ENCODE measurements around the gene YOD1.

YOD1 gene

DNA sequence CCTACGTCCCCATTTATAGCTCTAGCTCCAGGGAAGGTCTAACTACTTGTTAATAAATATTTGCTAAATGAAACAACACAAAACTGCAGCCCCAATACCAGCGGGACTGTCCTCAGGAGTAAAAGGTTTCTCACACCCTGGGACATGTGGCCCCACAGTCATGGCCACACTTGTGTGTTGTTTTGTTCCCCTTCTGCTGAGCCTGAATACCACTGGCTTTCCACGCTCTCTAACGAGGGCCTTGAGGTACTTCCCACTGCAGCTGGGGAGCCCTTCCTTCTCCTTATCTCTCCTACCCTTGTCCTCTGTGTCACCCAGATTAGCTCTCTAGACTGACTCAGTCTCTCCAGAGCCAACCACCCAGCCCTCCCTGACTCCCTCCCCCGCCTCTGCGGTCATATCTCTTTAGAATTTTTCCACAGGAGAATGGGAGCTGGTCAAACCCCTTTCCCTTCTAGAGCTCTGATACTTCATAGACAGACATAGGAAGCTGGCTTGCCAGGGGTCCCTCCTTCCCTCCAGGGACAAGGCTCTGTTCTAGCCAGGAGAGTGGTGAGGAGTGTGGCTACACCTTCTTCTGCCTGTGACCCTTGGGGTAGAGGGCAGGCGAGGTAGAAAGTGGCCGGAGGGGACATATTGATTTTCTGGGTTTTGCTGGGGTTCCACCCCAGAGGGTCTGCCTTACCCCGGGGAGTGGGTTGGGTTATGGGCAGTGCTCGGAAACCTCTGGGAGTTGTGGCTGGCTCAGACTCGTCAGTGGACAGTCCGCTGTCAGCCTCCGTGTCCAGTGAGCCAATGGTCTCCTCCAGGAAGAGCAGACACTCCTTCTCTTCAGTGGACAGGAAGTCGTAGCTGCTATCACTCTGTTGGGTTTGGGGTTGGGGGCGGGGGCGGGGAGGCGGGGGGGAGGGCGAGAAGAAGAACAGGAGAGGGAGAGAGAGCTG is 26.5 kb downstream of the YOD1 start:
- no peak for DNase-seq

DNA sequence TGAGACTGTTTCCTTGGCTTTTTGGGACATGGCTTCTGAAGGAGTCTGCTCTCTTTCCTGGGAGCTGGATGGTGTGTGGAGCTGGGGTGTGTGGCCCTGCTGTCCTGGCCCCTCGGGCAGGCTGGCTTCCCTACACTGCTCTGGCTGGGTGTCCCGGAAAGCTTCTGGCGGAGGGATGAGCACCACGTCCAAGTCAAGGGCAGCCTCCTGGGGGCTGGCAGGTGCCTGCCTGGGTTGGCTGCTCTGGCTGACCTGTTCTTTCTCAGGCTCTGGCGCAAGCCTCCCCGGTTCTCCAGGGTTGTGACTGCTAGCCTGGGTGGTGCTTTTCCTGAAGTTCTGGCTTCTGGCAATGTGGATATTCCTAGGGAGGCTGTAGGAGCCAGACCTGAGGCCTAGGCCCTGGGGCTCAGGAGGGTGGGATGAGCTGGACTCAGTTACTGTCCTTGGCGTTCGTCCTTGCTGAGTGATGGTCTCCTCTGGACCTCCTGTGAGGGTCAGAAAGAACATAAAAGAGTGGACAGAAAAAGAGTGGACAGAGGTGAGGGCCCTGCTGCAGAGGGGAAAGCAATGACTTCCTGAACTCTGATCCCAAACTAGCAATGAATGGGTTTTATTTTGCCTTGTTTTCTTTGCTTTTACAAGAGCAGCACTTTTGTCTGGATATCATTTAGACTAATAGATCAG is 27.9 kb downstream of the YOD1 start:
- no peak for DNase-seq

DNA sequence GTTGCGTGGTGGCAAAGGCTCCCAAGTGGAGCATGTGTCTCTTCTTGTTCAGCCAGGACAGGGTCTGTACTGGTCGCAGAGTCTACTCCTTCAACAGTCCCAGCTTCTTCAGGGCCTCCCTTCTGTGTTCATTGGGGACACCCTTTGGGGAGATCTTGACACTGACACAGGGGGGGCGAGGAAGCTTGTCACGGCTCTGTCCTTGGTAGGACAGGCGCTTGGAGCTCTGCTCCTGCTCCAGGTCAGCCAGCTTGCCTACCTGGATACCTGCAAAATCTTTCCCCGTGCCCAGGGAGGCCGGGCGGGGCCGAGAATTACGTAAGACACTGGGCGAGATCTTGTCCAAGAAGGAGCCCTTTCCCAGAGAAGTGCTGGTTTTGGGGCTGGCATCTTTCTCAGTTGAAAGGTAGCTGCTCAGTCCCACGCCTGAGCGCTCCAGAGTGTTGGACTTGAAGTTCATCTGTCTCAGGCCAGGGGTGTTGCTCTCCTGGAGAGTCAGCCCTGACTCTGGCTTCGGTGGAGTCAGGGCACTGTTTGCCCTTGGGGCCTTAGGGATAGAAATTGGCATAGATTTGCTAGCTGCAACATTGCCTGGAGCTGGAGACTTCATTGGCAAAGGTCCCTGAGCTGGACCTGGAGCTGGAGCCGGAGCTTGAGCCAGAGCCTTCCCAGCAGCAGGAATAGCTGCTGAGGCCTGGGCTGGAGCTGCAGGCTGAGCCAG is 29.0 kb downstream of the YOD1 start:
- DNase-seq: no peak

DNA sequence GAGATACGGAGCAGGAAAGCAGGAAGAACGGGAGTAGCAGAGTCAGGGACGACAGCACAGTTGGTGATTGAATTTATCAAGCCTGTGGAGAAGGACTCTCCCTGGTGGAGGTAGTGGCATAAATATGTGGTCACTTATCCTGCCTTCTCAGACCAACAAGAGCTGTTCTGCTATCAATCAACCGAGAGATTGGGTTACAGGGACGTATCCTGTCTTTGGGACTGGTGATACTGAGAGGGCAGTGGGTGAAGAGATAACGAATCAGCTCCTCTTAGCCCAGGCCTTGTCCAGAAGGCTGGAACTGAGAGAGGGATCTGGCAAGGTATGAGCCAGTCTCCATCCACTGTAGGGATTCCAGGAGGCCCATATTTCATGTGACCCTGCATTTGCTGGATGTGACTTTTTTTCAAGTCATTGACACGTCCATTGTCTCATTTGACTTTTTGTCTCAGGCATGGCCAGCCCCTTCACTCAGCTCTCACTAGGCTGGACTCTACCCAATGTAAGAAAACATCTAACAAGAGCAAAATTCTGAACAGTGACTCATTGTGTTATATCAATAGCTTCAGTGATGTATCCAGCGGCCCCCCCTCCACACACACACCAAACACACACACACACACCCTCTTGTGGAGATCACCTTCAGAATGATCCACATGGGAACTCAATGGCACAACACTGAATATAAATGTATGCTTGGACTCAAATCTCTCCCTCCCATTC is 29.7 kb downstream of the YOD1 start:
- no peak for DNase-seq

DNA sequence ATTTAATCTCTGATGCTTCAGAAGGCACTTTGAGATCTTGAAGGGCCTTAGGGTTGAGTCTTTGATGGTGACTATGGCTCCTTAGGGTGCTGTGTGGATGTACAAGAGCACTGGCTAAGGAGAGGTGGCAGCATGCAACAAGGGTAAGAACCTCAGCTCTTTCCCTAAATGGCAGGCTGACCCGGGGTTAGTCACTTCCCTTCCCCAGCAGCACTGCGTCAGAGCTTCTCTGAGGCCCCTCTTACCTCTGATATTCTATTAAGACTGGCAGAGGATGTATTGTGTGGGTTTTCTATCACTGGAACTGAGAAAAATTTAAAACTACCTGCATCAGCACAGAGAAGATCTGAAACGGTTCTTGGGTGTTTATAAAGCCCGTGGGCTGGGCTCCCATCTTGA is 30.3 kb downstream of the YOD1 start:
- DNase-seq: no peak

DNA sequence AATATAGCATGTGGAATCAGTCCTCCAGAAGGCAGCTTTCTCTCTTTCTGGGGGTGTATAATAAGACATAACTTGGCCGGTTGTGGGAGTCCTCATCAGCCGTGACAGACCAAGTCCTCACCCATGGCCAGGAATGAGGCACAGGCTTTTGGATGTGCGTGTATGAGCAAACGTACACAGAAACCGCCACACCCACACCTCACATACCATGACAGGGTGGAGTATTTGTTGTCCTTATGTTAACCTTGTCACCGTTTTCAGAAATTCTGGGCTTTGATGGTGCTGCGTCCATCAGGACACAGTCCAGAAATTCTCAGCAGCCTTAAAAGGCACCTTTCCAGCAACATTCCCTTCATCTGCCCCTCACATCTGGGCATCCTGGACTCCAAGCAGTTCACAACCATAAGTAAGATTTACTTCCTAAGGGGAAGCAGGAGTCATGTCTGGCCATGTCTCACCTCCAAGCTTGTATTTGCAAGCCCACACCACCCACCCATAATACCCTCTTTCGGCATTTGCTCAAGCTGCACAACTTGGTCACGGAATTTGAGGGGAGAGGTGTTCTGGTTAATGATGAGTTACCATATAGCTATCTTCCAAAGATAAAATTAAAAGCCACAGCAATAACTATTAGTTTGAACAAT is 30.8 kb downstream of the YOD1 start:
- no peak for DNase-seq

DNA sequence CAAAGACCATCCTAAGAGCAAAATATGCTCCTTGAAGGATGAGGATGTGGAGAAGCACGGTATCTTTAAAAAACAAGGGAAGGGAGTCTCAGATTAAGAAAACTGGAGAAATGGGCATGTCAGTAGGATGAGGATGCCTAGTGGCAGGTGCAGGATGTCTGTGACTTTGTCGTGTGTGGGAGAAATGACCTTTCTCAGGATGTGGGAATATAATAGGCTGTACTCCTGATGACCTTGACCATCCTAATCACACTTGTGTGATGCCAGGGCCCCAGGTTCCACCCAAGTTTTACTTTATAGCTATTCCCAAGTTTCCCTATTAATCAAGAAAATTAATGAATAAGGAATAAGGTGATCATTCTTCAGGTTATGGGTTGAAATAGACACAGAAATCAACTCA is 31.3 kb downstream of the YOD1 start:
- no peak for DNase-seq

DNA sequence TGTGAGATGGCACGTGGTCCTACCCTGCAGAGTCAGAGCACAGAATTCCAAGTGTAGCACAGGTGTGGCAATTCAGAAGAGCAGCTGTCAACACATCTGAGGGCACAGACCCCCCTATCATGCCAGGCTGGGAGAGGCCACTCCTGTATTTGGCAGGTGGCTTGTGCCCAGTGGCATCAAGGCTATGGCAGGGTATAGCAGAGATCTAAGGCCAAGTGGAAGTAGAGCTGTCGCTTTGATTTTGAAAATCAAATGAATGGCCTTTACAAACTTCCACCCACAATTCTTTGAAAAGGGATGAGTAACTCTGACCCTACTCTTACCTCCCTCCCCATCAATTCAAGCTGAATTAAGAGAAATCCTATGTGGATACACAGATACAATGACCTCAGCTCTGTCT is 31.8 kb downstream of the YOD1 start:
- no peak for DNase-seq

DNA sequence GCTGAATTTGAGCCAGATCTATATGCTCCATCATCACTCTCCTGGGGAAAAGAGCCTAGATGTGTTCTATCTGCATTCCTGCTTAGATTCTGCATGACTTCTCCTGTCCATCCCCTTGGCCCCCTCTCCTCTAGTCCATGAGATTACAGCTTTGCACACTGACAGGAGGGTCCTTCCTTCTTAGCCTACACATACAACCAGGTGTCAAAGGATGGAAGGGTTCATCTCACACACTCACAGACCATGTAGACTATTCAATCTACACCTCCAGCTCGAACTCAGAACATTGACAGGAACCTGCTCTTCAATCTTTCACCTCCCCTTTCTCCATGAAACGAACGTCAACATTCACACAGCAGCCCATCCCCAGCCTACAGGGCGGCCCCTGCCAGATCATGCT is 32.3 kb downstream of the YOD1 start:
- no peak for DNase-seq

DNA sequence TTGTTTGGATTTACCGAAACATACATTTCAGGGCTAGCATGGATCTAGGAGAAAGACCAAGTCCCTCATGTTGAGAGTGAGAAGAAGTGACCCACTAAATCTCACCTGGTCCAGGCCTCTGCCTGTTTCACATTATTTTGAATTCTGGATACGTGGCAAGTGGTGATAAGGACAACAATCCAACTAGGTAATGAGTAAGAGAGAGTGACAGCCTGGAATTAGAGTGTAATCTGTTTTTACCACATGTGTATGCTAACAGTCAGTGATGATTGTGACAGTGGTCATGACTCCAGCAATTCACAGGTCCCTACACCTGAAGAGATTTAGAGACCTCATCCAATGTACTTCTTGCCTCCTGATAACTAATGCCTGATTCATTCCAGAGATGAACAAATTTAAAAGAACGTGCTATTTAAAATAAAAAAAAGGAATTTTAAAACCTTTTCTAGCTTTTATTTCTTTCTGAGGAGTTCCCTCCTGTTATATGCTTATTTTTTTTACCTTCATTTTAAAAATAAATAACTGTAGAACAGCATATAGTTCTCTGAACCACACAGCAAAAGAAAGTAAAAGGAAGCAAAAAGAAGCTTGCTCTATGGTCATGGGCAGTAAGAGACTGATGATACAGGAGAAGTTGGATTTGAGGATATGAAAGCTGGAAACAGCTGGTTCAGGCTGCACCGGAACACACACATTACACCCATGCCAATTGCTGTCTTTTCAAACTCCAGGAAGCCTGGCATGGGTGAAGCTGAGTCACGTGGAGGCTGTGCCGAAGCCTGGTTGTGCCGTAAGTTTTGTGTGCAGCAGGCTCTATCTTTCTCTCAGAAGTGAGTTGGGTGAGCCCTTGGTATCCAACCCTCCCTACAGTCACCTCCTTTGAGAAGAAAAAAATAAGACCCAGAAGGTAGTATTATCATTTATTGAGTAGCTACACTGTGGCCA is 33.1 kb downstream of the YOD1 start:
- DNase-seq: no peak

DNA sequence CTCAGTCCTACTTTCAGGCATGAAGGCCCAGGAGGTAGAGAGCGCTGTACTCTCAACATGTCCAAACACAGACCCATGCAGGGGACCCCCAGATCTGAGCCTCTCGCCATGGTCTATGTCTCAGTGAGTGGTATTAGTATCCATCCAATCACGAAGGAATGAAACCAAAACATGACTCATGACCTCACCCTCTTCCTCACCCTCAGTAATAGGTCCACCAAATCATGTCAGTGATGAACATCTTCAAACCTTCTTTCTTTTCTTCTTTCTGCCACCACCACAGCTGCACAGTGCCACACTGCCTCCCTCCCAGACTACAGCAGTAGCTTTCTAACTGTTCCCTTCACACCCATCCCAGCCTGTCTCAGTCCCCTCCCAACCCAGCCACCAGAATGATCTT is 35.2 kb downstream of the YOD1 start:
- DNase-seq: no peak

DNA sequence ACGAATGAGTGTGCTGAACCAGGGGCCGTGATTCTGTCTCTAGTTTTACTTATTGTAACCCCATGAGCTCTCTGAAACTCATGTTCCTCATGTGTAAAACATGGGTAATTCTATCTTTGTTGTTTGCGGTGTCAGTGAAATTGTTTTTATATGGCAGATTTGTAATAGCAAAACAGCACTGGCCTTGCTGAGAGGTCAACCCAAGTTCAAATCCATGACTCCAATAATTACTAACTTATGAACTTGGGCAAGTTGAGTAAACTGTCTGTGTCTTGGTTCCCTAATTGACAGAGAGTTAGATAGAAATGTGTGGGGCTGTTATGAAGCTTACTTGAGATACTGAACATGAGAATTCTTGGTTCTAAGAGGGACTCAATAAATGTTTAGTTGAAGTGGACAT is 36.3 kb downstream of the YOD1 start:
- DNase-seq: no peak

DNA sequence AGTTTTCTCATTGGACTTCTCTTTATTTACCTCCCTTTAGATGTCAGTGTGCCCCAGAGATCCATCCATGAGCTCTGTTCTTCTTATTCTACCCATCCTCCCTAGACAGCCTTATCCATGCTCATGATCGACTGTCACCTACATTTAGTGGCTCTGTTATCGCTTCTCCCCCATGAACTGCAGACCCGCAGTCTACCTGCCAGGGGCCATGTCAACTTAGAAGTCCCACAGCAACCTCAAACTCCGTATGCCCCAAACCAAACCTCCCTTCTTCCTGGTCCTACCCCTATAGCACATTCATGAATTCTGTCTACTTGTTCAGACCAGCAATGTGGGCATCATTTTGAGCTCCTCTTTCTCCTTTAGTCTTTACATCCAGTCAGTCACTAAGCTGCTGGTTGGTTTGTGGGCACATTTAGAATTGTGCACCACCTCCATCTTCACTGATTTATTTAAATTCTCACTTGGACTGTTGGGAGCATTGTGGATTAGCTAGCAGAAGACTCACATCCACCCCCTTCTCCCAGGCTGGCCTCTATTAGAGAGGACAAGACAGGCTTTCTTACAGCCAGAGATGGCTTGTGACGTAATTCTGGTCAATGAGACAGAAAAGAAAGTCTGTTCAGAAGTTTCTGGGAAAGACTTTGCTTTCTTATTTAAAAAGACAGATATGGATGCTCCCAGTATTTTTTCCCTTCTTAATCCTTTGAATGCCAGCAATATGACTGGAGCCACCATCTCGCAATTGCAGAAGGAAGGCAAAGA is 37.5 kb downstream of the YOD1 start:
- no peak for DNase-seq

DNA sequence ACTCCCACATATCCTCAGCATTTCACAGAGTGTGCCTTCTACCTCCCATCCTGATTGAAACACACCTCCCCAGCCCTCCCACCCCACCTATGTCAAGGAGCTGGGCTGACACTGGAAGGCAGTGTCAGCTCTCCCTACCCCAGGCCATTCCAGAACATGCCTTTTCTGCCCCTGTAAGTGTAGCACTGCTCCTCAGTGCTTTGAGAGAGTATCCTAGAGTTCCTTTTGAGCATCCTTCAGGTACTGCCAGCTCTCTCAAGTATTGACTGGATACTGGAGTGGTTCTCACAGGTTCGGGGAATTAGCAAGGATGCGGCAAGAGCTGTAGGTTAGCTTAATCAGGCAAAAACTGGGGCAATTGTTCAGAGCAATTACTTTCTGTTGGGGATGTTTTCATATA is 40.3 kb downstream of the YOD1 start:
- no peak for DNase-seq

DNA sequence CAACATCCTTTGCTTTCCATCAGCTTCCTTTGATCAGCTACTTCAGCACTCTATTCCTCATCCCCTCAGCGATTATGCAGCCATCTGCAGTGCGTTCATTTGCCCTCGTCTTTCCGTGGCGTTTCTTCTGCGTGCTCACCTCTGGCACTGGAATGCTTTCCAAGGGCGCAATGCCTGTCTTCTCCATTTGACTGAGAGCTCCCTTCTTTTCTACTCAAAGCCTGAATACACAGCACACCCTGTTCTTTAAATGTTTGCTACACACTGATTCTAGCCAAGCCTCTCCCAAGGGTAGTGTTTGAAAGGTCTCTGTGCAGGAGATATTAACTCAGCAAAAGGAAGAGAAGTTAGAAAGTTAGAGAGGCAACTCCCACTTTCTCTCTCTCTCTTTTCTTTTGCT is 41.1 kb downstream of the YOD1 start:
- no peak for DNase-seq

DNA sequence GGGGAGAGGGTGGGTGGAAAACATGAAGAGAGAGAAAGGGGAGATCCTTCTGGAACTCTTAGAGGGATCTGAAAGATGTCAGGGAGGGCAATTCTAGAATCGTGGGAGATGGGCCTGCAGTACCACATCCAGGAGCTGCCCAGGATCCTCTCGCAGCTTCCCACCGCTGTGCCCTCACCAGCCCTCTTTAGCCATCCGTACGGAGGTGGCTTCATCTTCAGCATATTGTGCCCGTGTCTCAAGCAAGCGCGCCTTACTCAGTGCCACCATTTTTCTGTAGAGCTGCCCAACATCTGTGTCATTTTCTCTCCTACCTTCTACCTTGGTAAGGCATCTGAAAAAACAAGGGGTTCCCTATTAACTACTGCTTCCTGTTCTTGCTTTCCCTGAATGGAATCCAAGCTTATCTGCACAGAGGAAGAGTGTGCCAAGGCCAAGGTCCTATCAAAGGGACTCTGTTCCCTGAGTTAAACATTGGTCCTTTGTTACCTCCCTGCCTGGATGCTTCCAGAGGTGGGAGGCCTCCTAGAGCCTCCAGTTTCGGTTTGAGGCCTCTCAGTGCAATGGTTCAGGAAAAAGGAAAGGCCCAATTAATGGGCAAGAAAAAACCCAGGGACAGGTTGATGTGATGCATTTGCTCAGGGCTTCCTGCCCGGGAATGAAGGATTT is 41.7 kb downstream of the YOD1 start:
- DNase-seq: no peak

DNA sequence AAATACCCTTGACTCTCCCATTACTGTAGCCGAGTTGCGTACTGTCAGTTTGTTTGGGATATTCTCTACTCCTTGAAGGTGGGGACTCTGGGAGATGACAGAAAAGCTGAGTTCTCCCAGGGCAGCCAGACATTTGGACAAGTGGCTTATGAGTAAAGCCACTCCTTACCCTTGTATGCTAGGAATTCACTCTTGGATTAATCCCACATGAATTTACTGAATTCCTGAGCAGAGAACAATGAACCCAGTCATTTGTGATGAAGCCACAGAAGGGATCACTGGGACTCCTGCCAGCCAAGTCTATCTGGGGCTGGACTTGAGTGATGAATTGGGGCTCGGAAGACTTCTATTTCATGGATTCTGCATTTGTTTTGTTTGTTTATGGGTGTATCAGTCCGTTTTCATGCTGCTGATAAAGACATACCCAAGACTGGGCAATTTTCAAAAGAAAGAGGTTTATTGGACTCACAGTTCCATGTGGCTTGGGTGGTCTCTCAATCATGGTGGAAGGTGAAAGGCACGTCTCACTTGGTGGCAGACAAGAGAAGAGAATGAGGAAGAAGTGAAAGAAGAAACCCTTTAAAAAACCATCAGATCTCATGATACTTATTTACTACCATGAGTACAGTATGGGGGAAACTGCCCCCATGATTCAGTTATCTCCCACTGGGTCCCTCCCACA is 43.5 kb downstream of the YOD1 start:
- DNase-seq: no peak

DNA sequence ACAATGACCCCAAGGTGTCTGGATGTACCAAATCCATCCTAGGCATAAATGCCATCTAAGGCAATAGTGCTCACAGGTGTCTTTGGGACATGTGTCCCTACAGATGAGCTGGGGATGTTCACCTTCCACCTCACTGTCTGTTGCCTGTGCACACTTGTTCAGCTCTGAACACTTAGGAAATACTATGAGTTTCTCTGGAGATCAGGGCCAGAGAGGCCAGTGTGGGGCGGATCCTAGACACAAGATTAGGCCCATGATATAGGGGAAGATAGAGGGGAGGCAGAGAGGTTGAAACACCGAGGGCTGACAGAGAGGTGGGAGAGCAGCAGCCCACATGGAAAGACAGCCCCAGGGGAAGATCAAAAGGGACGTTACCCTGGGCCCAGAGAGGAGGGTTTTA is 44.1 kb downstream of the YOD1 start:
- DNase-seq: no peak

DNA sequence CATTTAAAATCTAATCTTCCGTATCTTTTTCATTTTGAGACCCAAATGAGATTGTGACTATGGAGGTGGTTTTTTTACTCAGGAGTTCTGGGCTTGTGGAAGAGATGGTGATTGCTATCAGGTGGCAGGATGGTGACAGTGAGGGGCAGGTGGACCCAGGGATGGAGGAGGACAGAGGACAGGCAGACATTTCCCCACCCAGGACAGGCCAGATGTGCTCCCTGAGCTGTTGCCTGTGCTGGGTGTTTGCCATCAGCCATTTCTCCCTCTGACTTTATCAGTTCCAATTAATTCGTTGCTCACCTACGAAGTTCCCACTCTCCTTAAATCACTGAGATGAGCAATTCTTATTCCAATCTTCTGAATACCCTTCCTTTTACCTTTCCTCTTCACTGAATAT is 44.9 kb downstream of the YOD1 start:
- no peak for DNase-seq
